HG02970 (cell line): Measurements from ENCODE around the gene KCTD19.
A peak's percentile ranks its signal among the peaks of the same experiment; 100 is the strongest.

Source experiments
- ATAC-seq: cut with Tn5 transposase; IDR thresholded peaks from one replicate; pipeline ENCODE4 v1.9.1; 2021; ENCODE audit warnings: mild to moderate bottlenecking, moderate library complexity, moderate number of reproducible peaks; ENCODE audit not compliant: unreplicated experiment, low FRiP score

Gene KCTD19

GRCh38 chr16:67246081-67246755, 80.3 kb downstream of the KCTD19 start:
- ATAC-seq = no peak

GRCh38 chr16:67245674-67246080, 80.9 kb downstream of the KCTD19 start:
- ATAC-seq = no peak

- ATAC-seq = no peak
These were observed 81.4 kb downstream of the KCTD19 start for GRCh38 chr16:67245186-67245585.

- peak; percentile 36 for ATAC-seq
These were observed 82.0 kb downstream of the KCTD19 start for GRCh38 chr16:67244387-67245185.

GRCh38 chr16:67243481-67243880, 83.1 kb downstream of the KCTD19 start:
- no peak for ATAC-seq

- ATAC-seq = no peak
These were observed 84.3 kb downstream of the KCTD19 start for GRCh38 chr16:67242138-67242730.

- ATAC-seq = no peak
These were observed 85.3 kb downstream of the KCTD19 start for GRCh38 chr16:67241008-67241900.

GRCh38 chr16:67240506-67240905, 86.0 kb downstream of the KCTD19 start:
- ATAC-seq = no peak
